Measurements from ENCODE around the gene BRD9.

- no peak for TF ChIP-seq CTCF (IDR thresholded peaks at IDR 0.05)
- TF ChIP-seq POLR2A (IDR thresholded peaks at IDR 0.05), result no peak
Measured at GRCh38 chr5:868428-869135, 24.0 kb downstream of the BRD9 start.

Measured in body of pancreas (tissue), 4 donors.